Panc1 (cell line): ENCODE measurements around the gene NT5C2. TPM values are rescaled to one million over a fixed set of nuclear protein-coding genes. Genes with fewer than 3 reads are reported as not detected.

Experiments used
- ATAC-seq: fragments of 200-7000 bp; cut with Tn5 transposase; 2 replicates; pipeline ENCODE4 v1.9.1; 2020; ENCODE audit warnings: mild to moderate bottlenecking, moderate library complexity
- BruUV-seq: library from RNA; stranded (reverse); fragments of 400-500 nt; replicated peaks from 2 replicates; lab custom pipeline; 2021; lab: Mats Ljungman, UMichigan
- CTCF ChIA-PET: fragments of 300-600 bp; sonication (Branson Sonifier 250); formaldehyde crosslinking; loops from one replicate; lab custom pipeline; 2022; ENCODE audit warnings: antibody characterized with exemption; lab: Charles Lee
- POLR2A ChIA-PET: fragments of 300-600 bp; sonication (Branson Sonifier 250); formaldehyde crosslinking; loops from one replicate; lab custom pipeline; 2022; ENCODE audit warnings: antibody characterized with exemption; lab: Charles Lee
- DNase-seq: peaks from one replicate; pipeline ENCODE4 v3.0.0-alpha.2; 2010; ENCODE audit warnings: low read depth, low spot score
- H3K27ac ChIP-seq: 2 replicates; pipeline ENCODE4 v1.5.1; 2011; ENCODE audit warnings: mild to moderate bottlenecking, low read length, inconsistent platforms
- H3K27me3 ChIP-seq: fragments of 200-500 bp; sonication (Bioruptor generic); 2 replicates; pipeline ENCODE4 v1.6.0; 2014; ENCODE audit warnings: low read length, inconsistent platforms; ENCODE audit not compliant: control insufficient read depth, insufficient read depth
- H3K36me3 ChIP-seq: fragments of 200-500 bp; sonication (Bioruptor generic); 2 replicates; pipeline ENCODE4 v1.5.1; 2014; ENCODE audit warnings: inconsistent platforms, mild to moderate bottlenecking, low read length, moderate library complexity; ENCODE audit not compliant: control insufficient read depth, insufficient read depth
- H3K4me1 ChIP-seq: 2 replicates; pipeline ENCODE4 v1.5.1; 2011; ENCODE audit warnings: inconsistent platforms, mild to moderate bottlenecking, low read length, moderate library complexity; ENCODE audit not compliant: control insufficient read depth, insufficient read depth
- H3K4me3 ChIP-seq, 2 experiments: 2 replicates each; pipeline ENCODE4 v1.5.1; 2011 to 2012; ENCODE audit warnings: low read depth in 2 of 2, low read length in 2 of 2, mild to moderate bottlenecking in 2 of 2, inconsistent platforms in 1 of 2, moderate library complexity in 1 of 2
- H3K9me3 ChIP-seq: fragments of 200-500 bp; sonication (Bioruptor generic); 2 replicates; pipeline ENCODE4 v1.5.1; 2014; ENCODE audit warnings: low read depth, mild to moderate bottlenecking, inconsistent platforms, low read length, moderate library complexity; ENCODE audit not compliant: control insufficient read depth, insufficient read depth
- POLR2AphosphoS5 ChIP-seq: IDR thresholded peaks from 2 replicates; pipeline ENCODE4 v1.6.1; 2012; ENCODE audit warnings: mild to moderate bottlenecking, low read depth, low read length, moderate library complexity
- SIN3A ChIP-seq: IDR thresholded peaks from 2 replicates; pipeline ENCODE4 v1.6.1; 2012; ENCODE audit warnings: low read depth, mild to moderate bottlenecking, low read length, moderate library complexity, borderline replicate concordance; ENCODE audit not compliant: insufficient read depth
- TCF7L2 ChIP-seq: IDR thresholded peaks from 2 replicates; pipeline ENCODE4 v1.6.1; 2011; ENCODE audit warnings: mild to moderate bottlenecking, low read depth, low read length, inconsistent platforms
- in situ Hi-C: cut with HindIII; loops from 2 replicates; pipeline ENCODE4 v1.10.0; 2016; ENCODE audit warnings: low sequenced_read_pairs, low pct_unique_long_range_greater_than_20kb
- intact Hi-C: fragments of 100-400 bp; cut with micrococcal nuclease; formaldehyde crosslinking; loops from one replicate; pipeline ENCODE4 v1.10.0; 2022; ENCODE audit not compliant: unreplicated experiment
- total RNA-seq: library from RNA; stranded (reverse); gene quantifications from one replicate; pipeline ENCODE4 v1.2.1, GENCODE V29; 2021; ENCODE audit not compliant: unreplicated experiment
- TF ChIP-seq, protein P1 (sequence below): fragments of 450-650 bp; IDR thresholded peaks from 2 replicates; pipeline ENCODE4 v1.5.1; 2017; ENCODE audit warnings: mild to moderate bottlenecking
- TF ChIP-seq, protein P2 (sequence below), 2 experiments: IDR thresholded peaks; 2 replicates each; pipeline ENCODE4 v1.6.1; 2011 to 2012; ENCODE audit warnings: low read depth in 2 of 2, control low read depth in 1 of 2, low read length in 1 of 2, mild to moderate bottlenecking in 1 of 2, moderate library complexity in 1 of 2; ENCODE audit not compliant: insufficient read depth in 1 of 2

The NT5C2 gene
- total RNA-seq, 1 experiment from 2014 or later, result 150 TPM

DNA sequence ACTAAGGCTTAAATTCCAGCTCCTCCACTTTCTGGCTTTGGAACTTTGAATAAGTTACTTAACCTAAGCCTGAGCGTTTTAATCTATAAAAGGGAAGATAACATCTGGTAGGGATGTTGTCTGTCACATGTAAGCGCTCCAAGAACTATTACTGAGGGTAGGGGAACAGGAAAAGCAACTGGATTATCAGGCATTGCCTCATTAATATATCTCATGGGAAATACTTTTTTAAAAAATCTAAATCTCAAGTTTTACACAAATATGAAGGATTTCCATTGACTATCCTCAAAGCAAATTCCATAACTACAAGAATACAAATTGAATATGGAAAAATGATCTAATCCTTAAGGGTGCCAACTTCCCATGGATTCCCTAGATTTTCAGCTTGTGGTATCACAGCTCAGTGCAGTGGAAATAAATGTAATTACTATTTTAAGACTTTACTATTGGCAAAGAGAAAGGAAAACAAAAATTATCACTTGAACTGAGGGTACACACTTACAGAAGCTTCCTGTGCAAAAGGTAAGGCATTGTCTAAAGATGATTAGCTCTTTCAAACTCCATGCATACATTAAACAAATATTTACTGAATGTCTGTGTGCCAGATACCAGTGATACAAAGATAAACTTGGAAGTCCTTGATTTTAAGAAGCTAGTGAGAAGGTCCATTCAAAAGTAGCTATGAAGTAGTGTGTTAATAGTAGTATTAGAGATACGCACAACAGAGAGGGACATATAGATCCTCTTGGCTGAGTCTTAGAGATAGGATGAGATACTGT, 38.4 kb downstream of the NT5C2 start:
- ChIA-PET POLR2A (interaction anchor here (0.5 to 0.6 kb wide), 4 partner anchors 12 to 199 kb away, joined by 3 to 12 read pairs (median 8); no protein-coding TSS in a partner anchor), CTCF (no interaction called here)
- Histone ChIP-seq H3K27me3 (no peaks in the 10 kb centered on the region), H3K9me3 (no peaks in the 10 kb centered on the region), H3K4me1 (peaks cover 42% of the 10 kb centered on the region), H3K27ac (peak overlapping the region; percentile 88), H3K4me3 (no peak overlapping the region), H3K36me3 (peaks cover 31% of the 10 kb centered on the region)
- TF ChIP-seq, protein P1, sequence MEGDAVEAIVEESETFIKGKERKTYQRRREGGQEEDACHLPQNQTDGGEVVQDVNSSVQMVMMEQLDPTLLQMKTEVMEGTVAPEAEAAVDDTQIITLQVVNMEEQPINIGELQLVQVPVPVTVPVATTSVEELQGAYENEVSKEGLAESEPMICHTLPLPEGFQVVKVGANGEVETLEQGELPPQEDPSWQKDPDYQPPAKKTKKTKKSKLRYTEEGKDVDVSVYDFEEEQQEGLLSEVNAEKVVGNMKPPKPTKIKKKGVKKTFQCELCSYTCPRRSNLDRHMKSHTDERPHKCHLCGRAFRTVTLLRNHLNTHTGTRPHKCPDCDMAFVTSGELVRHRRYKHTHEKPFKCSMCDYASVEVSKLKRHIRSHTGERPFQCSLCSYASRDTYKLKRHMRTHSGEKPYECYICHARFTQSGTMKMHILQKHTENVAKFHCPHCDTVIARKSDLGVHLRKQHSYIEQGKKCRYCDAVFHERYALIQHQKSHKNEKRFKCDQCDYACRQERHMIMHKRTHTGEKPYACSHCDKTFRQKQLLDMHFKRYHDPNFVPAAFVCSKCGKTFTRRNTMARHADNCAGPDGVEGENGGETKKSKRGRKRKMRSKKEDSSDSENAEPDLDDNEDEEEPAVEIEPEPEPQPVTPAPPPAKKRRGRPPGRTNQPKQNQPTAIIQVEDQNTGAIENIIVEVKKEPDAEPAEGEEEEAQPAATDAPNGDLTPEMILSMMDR, result no peak
- TF ChIP-seq SIN3A (no peak), POLR2AphosphoS5 (no peak), TCF7L2 (no peak)
- TF ChIP-seq, protein P2, sequence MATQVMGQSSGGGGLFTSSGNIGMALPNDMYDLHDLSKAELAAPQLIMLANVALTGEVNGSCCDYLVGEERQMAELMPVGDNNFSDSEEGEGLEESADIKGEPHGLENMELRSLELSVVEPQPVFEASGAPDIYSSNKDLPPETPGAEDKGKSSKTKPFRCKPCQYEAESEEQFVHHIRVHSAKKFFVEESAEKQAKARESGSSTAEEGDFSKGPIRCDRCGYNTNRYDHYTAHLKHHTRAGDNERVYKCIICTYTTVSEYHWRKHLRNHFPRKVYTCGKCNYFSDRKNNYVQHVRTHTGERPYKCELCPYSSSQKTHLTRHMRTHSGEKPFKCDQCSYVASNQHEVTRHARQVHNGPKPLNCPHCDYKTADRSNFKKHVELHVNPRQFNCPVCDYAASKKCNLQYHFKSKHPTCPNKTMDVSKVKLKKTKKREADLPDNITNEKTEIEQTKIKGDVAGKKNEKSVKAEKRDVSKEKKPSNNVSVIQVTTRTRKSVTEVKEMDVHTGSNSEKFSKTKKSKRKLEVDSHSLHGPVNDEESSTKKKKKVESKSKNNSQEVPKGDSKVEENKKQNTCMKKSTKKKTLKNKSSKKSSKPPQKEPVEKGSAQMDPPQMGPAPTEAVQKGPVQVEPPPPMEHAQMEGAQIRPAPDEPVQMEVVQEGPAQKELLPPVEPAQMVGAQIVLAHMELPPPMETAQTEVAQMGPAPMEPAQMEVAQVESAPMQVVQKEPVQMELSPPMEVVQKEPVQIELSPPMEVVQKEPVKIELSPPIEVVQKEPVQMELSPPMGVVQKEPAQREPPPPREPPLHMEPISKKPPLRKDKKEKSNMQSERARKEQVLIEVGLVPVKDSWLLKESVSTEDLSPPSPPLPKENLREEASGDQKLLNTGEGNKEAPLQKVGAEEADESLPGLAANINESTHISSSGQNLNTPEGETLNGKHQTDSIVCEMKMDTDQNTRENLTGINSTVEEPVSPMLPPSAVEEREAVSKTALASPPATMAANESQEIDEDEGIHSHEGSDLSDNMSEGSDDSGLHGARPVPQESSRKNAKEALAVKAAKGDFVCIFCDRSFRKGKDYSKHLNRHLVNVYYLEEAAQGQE (IDR thresholded peaks at IDR 0.05; ENCODE audit: insufficient read depth in 1 of 2, low read depth in 2 of 2, low read length in 1 of 2), result no peak
- intact Hi-C loops (no loop called here), in situ Hi-C loops (no loop called here)
- DNase-seq (no peak), ATAC-seq (peak; percentile 42)
- BruUV-seq, result no TSS peak

DNA sequence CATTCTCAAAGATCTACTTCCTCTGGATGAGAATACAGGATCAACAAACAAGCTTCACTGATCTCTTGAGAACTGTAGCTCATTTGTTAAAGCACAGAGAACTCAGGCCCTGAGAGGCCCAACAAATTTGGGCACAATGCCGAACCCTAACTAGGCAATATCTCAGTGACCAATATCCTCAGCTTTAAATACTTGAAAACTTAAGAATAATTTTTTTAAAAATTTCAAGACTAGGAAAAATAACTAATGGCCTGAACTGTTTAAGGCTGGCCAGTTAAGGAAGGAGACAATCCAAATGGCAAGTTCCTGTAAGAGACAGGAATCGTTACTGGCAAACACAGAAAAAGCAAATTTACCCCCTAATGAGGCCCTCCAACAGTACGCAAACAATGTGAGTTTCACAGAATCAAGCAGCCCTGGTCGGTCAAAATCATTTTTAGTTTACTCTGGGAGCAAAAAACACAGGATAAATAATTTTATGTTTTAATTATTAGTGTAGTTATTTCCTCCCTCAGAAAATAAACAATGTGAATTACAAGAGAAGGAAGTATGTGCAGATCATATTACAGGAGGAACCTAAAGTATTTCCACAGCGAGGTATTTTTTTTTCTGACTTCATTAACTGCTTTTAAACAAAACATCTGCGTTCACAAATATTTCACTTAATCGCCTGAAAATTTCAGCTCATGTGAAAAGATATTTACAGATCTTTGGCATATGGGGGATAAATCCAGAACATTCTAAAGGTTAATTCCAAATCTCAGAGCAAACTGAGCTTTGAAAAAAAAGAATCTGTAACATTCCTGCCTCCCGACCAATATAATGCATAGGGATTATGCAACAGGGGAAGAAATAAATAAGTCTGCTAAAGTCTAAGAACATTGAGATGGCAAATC, 39.5 kb downstream of the NT5C2 start:
- CTCF ChIA-PET, result no interaction called here
- H3K4me1 ChIP-seq, result peaks cover 42% of the 10 kb centered on the region
- peak overlapping the region in 1 of 2 experiments; percentile 17; a peak in 3 of 4 replicates for H3K4me3 ChIP-seq
- ATAC-seq (peak; percentile 64), DNase-seq (no peak)
- no peaks in the 10 kb centered on the region for H3K9me3 ChIP-seq
- peak overlapping the region; percentile 88 for H3K27ac ChIP-seq
- BruUV-seq, result no TSS peak
- TF ChIP-seq, protein P2 (IDR thresholded peaks at IDR 0.05; ENCODE audit: insufficient read depth in 1 of 2, low read depth in 2 of 2, low read length in 1 of 2), result no peak
- TF ChIP-seq TCF7L2, result no peak
- TF ChIP-seq SIN3A, result no peak
- TF ChIP-seq, protein P1, result no peak
- TF ChIP-seq POLR2AphosphoS5, result no peak
- H3K27me3 ChIP-seq, result no peaks in the 10 kb centered on the region
- POLR2A ChIA-PET, result interaction anchor here (0.6 kb wide), 2 partner anchors 17 to 196 kb away, joined by 3 read pairs; no protein-coding TSS in a partner anchor
- intact Hi-C loops (no loop called here), in situ Hi-C loops (no loop called here)
- H3K36me3 ChIP-seq, result peaks cover 35% of the 10 kb centered on the region
